SKM-1 treated with dmso at 0.1 percent for 144 hours (cell line): ENCODE measurements around the gene TMEM181.
"Not testable (repeated sequence)": the region's sequence is repeated elsewhere in the genome, so short reads cannot be mapped to it uniquely, and the experiment has no call there.

ENCODE experiments used
- DNase-seq: peaks from one replicate; lab custom pipeline; 2025; ENCODE audit not compliant: unreplicated experiment; lab: John Stamatoyannopoulos, UW

The TMEM181 gene

DNA sequence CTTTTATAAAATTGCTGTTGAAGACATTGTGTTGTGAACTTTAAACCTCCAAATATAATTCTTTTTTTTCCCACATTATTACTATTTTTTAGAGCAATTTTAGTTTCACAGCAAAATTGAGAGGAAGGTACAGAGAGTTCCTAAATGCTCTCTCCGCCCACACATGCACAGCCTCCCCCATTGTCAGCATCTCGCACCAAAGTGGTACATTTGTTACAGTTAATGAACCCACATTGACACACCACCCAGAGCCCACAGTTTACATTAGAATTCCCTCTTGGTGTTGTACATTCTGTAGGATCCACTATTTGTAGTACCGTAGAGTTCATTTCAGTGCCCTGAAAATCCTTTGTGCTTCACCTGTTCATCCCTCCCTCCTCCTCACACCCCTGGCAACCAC lies 33.8 kb downstream of the TMEM181 start:
- DNase-seq = no peak

DNA sequence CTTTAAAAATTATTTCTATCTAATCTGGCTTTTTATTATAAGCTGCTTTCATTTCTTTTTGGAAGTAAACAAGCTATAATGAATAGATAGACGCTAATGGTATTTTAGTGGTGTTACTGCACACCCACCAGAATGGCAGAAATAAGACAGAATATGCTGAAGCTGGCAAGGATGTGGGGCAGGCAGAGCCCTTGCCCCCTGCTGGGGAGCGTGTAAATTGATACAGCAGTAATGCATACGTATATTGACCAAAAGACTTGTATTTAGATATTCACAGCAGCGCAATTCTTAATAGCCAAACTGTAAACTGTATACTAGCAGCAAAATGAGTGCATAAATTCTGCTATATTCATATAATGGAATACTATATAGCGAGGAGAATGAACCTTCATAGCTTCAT lies 35.3 kb downstream of the TMEM181 start:
- no peak for DNase-seq

DNA sequence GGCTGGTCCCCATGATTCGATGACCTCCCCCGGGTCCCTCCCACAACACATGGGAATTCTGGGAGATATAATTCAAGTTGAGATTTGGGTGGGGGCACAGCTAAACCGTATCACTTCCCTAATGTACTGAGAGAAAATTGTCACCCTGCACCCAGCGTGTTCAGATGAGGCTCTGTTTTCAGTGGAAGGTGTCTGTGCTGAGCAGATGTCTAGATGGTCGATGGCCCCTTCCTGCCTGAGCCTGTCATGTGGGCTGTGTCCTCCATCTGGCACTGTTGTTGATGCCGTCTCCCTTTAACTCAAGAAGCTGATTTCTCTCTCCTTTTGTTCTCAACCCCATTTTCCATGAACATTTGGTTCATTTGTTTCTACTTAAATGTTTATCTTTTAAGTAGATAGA lies 37.0 kb downstream of the TMEM181 start:
- DNase-seq = no peak

DNA sequence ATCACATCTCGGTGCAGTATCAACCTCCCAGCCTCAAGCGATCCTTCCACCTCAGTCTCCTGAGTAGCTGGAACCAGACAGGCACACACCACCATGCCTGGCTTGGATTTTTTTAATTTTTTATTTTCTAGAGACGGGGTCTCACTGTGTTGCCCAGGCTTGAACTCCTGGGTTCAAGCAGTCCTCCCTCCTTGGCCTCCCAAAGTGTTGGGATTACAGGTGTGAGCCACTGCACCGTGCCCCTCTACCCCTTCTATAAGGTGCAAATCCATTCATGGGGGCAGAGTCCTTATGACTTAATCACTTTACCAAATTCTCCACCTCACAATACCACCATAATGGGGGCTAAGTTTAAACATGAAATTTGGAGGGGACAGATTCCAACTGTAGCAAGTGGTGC lies 37.7 kb downstream of the TMEM181 start:
- no peak for DNase-seq

DNA sequence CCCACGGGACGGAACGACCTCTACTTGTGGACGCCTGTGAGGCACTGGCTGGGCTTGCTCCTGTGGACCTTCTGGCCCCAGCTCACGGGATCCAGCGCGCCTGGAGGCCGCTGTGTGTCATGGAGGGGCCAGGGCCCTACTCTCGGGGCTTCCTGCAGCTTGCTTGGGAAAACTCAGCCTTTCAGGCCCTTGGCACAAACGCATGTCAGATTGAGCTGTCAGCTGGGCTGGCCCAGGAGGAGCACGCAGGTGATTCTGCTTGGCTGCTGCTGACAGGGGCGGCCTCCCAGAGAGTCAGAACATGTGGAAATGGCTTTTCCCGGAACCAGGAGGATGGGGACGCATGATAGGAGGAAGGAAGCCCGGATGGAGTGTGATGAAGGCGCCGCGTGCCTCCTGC lies 39.7 kb downstream of the TMEM181 start:
- DNase-seq = no peak

DNA sequence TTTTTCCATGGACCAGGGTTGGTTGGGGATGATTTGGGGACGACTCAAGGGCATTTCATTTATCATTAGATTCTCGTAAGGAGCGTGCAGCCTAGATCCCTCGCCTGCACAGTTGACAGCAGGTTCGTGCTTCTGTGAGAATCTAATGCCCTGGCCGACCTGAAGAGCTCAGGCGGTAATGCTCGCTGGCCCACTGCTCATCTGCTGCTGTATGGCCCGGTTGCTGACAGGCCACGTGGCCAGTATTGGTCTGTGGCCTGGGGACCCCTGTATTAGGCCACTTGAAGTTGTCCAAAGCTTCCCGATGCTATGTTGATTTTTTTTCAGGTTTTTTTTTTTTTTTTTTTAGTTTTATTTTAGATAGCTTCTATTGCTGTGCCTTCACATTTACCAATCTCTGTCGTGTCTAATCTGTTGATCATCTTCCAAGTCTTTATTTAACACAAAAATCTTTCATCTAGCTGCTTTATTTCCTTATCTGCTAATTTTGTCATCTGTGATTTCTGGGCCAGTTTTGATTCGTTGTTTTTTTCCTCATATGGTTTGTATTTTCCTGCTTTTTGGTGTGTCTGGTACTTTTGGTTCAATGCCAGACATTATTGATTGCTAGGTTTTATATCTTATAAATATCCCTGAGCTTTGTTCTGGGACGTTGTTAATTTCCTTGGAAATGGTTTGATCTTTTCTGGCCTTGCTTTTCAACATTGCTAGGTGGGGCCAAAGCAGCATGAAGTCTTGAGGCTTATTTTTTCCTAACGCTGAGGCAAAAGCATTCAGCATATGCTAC lies 43.6 kb downstream of the TMEM181 start:
- DNase-seq = no peak

DNA sequence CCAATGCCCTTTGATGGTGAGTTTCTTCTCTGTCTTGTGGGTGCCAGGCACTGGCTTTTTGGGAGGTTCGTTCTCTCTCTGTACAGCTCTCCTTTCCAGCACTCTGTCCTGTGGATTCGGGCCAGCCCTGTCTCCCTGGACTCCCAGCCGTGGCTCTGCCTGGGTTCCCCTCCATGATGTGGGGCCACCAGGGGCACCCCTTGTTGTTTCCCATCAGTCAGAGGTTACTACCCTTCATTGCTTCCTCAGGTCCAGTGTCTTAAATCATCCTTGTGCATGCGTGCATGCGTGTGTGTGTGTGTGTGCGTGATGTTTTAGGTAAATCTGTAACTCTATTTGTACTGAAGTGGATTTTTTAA lies 44.1 kb downstream of the TMEM181 start:
- DNase-seq = no peak

DNA sequence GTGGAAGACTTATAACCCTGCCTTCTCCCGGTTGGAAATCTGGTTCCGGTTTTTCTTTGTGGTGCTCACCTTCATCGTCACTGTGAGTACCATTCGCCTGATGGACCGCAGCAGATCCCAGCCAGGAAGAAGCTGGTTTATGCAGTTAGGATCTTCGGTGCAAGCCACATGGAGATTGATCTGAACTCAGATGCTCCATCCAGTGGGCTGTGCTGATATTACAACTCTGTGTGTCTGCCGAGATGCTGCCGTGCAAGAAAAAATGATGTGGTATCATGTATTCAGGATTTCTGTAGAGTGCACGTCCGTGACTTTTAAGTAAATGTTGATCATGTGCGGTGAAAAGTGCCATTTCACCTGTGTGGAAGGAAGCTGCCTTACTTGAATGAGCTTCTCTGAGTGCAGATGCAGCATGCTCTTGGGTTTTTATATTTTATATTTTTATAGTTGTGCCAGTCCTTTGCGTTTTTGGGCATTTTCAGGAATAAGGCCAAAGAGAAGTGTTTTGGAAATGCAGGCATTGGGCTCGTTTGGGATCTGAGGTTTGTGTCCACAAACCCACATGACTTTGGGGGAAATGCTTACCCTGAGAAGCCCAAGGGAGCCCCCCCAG lies 45.5 kb downstream of the TMEM181 start:
- peak; percentile 17 for DNase-seq

DNA sequence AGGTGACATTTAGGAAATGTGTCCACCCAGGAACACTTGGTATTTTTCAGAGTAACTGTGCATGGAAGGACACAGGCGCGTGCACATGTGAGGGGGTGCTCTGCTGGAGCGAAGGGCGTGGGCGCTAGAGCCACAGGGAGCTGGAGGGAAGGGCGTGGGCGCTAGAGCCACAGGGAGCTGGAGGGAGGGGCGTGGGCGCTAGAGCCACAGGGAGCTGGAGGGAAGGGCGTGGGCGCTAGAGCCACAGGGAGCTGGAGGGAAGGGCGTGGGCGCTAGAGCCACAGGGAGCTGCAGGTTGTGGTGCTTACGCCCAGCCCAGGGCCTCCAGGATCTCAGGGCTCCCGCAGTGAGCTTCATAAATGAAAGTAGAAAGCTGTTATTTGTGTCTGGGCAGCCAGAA lies 46.1 kb downstream of the TMEM181 start:
- not testable (repeated sequence) for DNase-seq

DNA sequence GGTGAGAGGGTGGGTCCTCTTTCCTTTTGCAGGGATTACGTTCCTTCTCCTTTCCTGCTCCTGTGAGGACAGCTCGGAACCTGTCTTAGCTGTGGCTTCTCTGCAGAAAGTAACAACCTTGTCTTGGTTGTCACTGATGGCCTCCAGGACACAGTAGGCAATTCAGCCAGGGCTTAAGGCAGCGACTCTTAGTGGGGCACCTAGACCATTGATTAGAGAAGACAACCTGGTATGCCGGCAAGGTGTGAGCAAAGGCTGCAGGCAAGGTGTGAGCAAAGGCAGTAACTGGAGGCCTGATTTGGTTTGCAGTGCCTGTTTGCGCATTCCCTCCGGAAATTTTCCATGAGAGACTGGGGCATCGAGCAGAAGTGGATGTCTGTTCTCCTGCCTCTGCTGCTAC lies 47.0 kb downstream of the TMEM181 start:
- DNase-seq = no peak

DNA sequence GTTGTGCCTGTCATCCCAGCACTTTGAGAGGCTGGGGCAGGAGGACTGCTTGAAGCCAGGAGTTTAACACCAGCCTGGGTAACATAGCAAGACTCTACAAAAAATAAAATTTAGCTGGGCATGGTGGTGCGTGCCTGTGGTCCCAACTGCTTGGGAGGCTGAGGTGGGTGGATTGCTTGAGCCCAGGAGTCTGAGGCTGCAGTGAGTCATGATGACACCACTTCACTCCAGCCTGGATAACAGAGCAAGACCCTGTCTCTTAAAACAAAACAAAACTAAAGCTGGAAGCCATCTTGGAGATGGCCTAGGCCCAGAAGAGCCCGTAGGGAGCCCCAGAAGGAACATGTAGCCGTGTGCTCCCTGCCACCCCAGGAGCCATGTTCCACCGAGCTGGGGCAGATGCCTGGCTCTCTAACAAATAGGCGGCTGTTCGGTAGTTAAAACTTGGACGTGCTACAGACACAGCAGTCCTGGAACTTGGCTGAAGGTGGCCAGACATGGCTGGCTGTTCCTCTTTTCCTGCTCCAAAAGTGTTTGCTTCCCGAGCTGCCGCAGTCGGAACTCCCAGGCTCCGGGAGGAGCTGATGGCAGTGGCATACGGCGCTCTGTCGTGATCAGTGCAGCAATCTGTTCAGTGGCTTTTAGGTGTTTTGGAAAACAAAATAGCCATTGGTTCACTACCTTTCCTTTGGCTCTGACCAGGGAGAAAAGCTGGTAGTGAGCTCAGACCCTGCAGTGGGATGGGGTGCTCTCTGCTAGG lies 47.7 kb downstream of the TMEM181 start:
- no peak for DNase-seq

DNA sequence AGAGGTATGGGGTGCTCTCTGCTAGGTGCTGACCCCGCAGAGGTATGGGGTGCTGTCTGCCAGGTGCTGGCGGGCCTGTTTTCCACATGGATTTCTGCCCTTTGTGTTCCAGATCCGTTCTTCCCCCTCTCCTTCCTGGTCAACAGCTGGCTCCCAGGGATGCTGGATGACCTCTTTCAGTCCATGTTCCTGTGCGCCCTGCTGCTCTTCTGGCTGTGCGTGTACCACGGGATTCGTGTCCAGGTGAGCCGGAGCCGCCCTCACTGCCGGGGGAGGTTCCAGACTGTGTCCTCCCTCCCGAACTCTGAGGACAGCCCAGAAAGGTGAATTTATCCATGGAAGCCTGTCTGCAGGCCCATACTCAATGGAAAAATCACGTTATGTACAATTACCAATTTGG lies 48.3 kb downstream of the TMEM181 start:
- DNase-seq = no peak

DNA sequence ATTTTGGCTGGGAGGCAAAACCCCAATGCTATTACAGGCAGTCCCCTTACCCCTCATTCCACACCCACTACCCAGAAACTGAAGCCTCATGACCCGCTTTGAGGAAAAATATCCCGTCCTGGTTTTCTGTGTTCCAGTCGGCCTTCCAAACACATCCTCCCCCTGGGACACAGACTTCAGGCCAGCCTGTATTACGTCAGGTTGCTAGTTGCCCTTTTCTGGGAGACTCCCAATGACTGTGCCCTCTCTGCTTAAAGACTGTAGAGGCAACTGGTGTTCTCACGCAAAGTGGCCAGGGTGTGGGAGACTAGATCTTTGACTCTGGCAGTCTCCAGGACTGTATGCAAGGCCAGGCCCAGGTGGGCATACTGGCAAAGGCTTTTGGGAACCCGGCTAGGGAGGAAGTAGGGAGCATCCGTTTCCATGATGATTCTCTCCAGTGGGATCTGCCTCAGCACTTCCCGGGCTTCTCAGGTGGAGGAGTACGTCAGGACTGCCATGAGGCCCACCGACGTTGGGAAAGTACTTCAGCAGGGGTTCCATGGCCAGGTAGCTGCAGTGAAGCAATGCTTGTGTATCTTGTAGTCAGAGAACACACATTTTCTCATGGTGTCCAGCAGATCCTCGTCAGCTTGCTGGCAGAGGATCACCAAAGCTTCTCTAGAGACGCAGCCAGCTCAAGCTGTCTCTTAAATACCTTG lies 49.7 kb downstream of the TMEM181 start:
- DNase-seq = no peak

DNA sequence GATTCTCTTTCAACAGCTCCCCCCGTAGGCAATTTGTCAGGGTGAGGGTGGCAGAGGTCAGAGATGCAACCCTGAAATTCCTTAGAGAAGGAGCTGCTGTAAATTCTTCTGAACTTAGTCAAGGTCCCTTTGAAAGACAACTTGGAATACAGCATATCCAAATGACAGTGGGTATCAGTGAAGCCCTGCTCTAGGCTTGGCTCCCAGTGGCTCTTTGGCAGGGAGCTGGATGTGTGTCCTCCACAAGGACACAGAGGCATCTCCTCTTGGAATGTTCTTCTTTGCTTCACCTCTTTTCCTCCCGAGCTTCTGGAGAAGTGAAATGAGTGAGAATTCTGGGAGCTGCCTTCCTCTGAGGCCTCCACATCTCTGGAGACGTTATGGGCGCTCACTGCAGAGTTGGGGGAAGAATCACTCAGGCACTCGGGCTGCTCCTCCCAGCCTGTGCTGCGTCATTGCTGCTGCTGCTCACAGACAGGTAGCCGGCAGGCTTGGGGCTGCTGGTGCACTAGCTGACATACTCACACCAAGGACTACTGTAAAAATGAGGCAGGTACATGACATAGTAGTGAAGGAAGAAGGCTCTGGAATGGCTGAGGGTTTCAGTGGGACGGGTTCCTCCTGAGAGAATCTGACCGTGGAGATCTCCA lies 50.6 kb downstream of the TMEM181 start:
- no peak for DNase-seq

DNA sequence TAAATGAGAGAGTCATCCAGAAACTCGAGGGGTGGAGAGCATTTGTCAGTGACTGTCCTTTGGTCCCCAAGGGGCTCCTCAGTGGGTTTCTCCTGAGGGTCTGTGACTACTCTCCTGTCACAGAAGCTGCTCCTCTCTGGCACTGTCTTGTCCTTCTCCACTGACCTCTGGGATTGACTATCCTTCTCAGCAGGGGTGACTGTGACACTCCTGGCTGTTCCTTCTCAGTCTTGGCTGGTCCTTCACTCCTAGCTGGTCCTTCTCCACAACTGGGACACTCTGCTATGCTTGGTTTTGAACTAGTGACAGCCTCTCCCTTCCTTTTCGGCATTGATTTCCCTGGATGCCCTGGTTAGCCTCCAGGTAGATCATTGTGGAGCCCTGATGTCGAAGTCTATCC lies 51.1 kb downstream of the TMEM181 start:
- no peak for DNase-seq

DNA sequence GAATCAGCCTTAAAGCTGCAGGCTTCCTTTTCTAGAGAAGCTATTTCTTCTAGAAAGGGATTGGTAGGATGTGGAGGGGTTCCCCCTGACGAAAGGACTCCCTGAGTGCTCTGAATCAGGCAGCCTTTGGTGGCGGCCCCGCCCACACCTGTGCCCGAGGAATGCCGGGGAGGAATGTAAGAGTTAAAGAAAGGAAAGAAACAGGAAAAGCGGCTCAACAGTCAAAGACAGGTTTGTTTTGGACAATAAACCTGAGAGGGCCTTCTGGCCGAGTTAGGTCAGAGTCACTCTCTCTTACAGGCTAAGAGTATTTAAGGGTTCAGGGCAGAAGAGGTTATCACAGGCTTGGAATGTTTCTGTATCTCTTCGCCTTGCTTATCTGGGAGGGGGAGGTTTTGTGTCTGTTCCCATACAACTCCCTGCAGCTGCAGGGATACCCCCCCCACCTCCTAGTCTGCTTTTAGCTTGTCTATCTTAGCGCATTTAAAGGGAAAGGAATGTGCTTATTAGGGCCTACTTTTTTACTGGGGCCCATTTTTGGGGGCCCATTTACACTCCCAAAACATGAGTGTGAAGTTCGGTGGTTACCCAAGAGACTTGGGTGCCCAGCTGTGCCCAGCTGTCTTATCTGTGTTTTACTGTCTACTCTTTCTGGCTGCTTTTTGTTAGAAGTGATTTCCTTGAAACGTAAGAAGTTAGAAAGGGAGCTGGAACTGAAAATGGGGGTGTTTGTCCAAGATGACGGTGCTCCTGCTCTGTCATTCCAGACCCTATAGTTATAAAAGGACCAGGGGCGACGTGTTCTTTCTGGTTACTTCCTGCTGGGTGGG lies 51.9 kb downstream of the TMEM181 start:
- no peak for DNase-seq

DNA sequence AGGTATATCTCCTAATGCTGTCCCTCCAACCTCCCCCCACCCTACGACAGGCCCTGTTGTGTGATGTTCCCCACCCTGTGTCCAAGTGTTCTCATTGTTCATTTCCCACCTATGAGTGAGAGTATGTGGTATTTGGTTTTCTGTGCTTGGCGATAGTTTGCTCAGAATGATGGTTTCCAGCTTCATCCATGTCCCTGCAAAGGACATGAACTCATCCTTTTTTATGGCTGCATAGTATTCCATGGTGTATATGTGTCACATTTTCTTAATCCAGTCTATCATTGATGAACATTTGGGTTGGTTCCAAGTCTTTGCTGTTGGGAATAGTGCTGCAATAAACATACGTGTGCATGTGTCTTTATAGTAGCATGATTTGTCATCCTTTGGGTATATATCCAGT lies 54.7 kb downstream of the TMEM181 start:
- not testable (repeated sequence) for DNase-seq

DNA sequence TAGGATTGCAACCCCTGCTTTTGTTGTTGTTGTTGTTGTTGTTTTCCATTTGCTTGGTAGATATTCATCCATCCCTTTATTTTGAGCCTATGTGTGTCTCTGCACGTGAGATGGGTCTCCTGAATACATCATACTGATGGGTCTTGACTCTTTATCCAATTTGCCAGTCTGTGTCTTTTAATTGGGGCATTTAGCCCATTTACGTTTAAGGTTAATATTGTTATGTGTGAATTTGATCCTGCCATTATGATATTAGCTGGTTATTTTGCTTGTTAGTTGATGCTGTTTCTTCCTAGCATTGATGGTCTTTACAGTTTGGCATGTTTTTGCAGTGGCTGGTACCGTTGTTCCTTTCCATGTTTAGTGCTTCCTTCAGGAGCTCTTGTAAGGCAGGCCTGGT lies 58.4 kb downstream of the TMEM181 start:
- DNase-seq = not testable (repeated sequence)

DNA sequence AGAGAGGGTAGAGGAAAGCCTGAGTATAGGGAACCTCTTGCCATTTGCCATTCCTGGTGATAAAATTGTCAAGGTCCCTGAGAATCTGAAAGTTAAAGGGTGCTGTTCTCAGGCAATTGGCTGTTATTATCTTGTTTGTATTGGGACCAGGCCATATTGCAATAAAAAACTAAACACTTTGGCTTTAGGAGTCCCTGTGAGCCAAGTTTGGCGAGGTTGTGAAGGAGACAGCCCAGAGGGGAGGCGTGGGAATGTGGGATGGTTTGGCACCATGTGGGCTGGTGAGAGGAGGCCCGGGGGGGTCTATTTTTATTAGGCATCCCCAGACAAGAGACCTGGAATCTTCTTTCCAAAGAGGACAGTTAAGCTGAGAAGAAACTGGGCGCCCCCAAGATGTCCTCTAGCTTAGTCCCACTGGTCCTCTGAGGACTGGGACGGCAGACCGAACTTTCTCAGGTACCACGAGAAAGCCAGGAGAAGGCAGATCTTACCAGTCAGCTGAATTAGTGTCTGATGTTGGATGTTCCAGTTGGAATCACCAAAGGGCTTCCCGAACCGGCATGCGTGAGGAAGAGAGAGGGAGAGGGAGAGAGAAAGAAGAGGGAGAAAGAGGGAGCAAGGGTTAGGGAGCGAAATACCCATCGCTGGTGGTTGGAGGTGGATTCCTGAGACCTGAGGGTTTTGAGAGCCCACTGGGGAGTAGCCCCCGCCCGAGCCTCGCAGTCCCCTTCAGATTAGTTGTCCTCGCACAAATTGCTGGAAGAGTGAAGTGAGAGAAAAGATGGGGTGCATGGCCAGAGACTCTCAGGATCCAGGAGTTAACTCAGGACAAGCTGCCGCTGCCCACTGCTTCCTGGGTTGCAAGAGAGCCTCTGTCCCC lies 60.3 kb downstream of the TMEM181 start:
- no peak for DNase-seq
